Medulla oblongata (tissue), 1 donor: ENCODE data around the gene ETV1.

Source experiments
- DNase-seq: peaks from one replicate; pipeline ENCODE4 v3.0.0-alpha.2; 2015; ENCODE audit errors: extremely low spot score

Gene ETV1

GRCh38 chr7:13989126-13989948 is at the start of gene ETV1:
TSS of gene ETV1 (minus strand) at chr7:13989666. CDS start at chr7:13989052, 614 bp downstream.
- DNase-seq, result peak; percentile 83

- no peak for DNase-seq
Observed at GRCh38 chr7:14024406-14024805, 34.9 kb upstream of the ETV1 start.

GRCh38 chr7:14023838-14024237 is 34.4 kb upstream of the ETV1 start:
- DNase-seq, result no peak

GRCh38 chr7:14023342-14023741 is 33.9 kb upstream of the ETV1 start:
- DNase-seq, result no peak

GRCh38 chr7:14021069-14021468 is 31.6 kb upstream of the ETV1 start:
- no peak for DNase-seq

- no peak for DNase-seq
Observed at GRCh38 chr7:14020339-14020900, 31.0 kb upstream of the ETV1 start.

GRCh38 chr7:14018751-14019150 is 29.3 kb upstream of the ETV1 start:
- DNase-seq, result no peak

- no peak for DNase-seq
Observed at GRCh38 chr7:14016950-14017349, 27.5 kb upstream of the ETV1 start.

GRCh38 chr7:14013898-14014297 is 24.4 kb upstream of the ETV1 start:
- DNase-seq, result no peak

- no peak for DNase-seq
Observed at GRCh38 chr7:14009453-14010418, 20.3 kb upstream of the ETV1 start.

- DNase-seq, result no peak
Observed at GRCh38 chr7:14001139-14001538, 11.7 kb upstream of the ETV1 start.

- DNase-seq, result no peak
Observed at GRCh38 chr7:14000247-14000646, 10.8 kb upstream of the ETV1 start.

GRCh38 chr7:13998866-13999265 is 9.4 kb upstream of the ETV1 start:
- no peak for DNase-seq

- peak; percentile 25 for DNase-seq
Observed at GRCh38 chr7:13992596-13992964, 3.1 kb upstream of the ETV1 start.

GRCh38 chr7:13991791-13992595 is 2.5 kb upstream of the ETV1 start:
- peak; percentile 33 for DNase-seq

GRCh38 chr7:13990984-13991790 is 1.7 kb upstream of the ETV1 start:
- DNase-seq, result peak; percentile 98

GRCh38 chr7:13990319-13990983 is 985 bp upstream of the ETV1 start:
- DNase-seq, result peak; percentile 64

- no peak for DNase-seq
Observed at GRCh38 chr7:13989949-13990305, 461 bp upstream of the ETV1 start.

- DNase-seq, result peak; percentile 31
Observed at GRCh38 chr7:13988731-13989125, 738 bp downstream of the ETV1 start.

GRCh38 chr7:13988065-13988464 is 1.4 kb downstream of the ETV1 start:
- no peak for DNase-seq
